ENCODE data around the gene CASK. TPM values are rescaled to one million over a fixed set of nuclear protein-coding genes. Genes with fewer than 3 reads are reported as not detected.

CASK gene
- total RNA-seq, 1 experiment from 2014 or later = 33.5 TPM

GRCh38 chrX:41932885-41933284 lies 9.5 kb upstream of the CASK start:
- BruUV-seq (replicated peaks) = no TSS peak
- POLR2A ChIA-PET (ENCODE audit: low non-redundant PET) = no interaction called here
- Histone ChIP-seq H3K4me3 (ENCODE audit: low read depth, low read length, poor library complexity, severe bottlenecking) (no peak overlapping the region), H3K9me3 (ENCODE audit: low read depth, low read length, poor library complexity, severe bottlenecking) (no peaks in the 10 kb centered on the region), H3K27ac (ENCODE audit: low read depth, low read length, poor library complexity, severe bottlenecking) (no peak overlapping the region), H3K27me3 (replicated peaks; ENCODE audit: insufficient read depth, low read depth, low read length, poor library complexity) (no peaks in the 10 kb centered on the region), H3K4me1 (ENCODE audit: insufficient read depth, low read length, poor library complexity, severe bottlenecking) (no peaks in the 10 kb centered on the region), H3K36me3 (ENCODE audit: insufficient read depth, low read length, poor library complexity, severe bottlenecking) (no peaks in the 10 kb centered on the region)
- no peak for TF ChIP-seq EZH2 (IDR thresholded peaks at IDR 0.05; ENCODE audit: borderline replicate concordance, low read depth, low read length, poor library complexity, severe bottlenecking)
- TF ChIP-seq CTCF (conservative IDR thresholded peaks at IDR 0.05; ENCODE audit: low read depth, low read length) = no peak
- CTCF ChIA-PET = no interaction called here
- intact Hi-C loops (cut with micrococcal nuclease; ENCODE audit: unreplicated experiment) = no loop called here
- DNase-seq (ENCODE audit: low spot score) = no peak

GRCh38 chrX:41931591-41931990 lies 8.2 kb upstream of the CASK start:
- Histone ChIP-seq H3K9me3 (ENCODE audit: low read depth, low read length, poor library complexity, severe bottlenecking) (no peaks in the 10 kb centered on the region), H3K4me1 (ENCODE audit: insufficient read depth, low read length, poor library complexity, severe bottlenecking) (no peaks in the 10 kb centered on the region), H3K36me3 (ENCODE audit: insufficient read depth, low read length, poor library complexity, severe bottlenecking) (no peaks in the 10 kb centered on the region), H3K27me3 (replicated peaks; ENCODE audit: insufficient read depth, low read depth, low read length, poor library complexity) (no peaks in the 10 kb centered on the region), H3K4me3 (ENCODE audit: low read depth, low read length, poor library complexity, severe bottlenecking) (no peak overlapping the region), H3K27ac (ENCODE audit: low read depth, low read length, poor library complexity, severe bottlenecking) (no peak overlapping the region)
- TF ChIP-seq EZH2 (IDR thresholded peaks at IDR 0.05; ENCODE audit: borderline replicate concordance, low read depth, low read length, poor library complexity, severe bottlenecking) (no peak), CTCF (conservative IDR thresholded peaks at IDR 0.05; ENCODE audit: low read depth, low read length) (no peak)
- CTCF ChIA-PET = no interaction called here
- DNase-seq (ENCODE audit: low spot score) = no peak
- intact Hi-C loops (cut with micrococcal nuclease; ENCODE audit: unreplicated experiment) = no loop called here
- BruUV-seq (replicated peaks) = no TSS peak
- POLR2A ChIA-PET (ENCODE audit: low non-redundant PET) = no interaction called here

DNA sequence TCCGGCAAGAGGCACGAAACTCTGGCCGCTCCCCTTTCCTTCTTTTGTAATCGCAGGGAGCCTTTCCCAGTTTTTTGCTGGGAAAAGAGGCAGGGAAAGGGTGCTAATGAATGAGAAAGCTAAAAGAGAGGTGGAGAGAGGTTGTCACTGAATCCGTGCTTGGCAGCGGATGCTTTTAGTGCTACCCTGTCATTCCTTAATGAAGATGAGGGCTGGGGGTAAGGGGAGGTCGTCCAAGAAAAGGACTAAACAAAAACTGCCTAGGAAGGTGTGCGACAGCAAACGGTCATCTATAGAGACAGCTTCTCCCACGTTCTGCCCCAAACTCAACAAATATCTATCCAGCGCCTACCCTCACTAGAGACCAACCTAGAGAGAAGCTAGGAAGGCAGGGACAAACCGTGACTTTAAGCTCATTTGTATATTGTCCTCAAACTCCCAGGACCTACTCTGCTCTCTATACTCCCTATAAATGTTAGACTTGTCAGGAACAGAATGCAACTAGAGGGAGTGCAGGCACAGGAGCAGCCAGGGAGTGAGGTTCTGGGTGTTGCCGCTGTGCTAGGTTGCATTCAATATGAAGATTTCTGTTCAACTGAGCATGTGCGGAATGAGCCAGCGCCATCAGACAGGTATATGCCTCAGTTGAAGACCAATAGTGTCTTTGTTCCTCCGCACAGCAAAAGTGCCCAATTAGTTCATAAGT lies 777 bp upstream of the CASK start:
- POLR2A ChIA-PET (ENCODE audit: low non-redundant PET) = no interaction called here
- DNase-seq (ENCODE audit: low spot score) = peak; percentile 28
- CTCF ChIA-PET = no interaction called here
- TF ChIP-seq EZH2 (IDR thresholded peaks at IDR 0.05; ENCODE audit: borderline replicate concordance, low read depth, low read length, poor library complexity, severe bottlenecking) (no peak), CTCF (conservative IDR thresholded peaks at IDR 0.05; ENCODE audit: low read depth, low read length) (no peak)
- Histone ChIP-seq H3K4me3 (ENCODE audit: low read depth, low read length, poor library complexity, severe bottlenecking) (peak overlapping the region; percentile 60), H3K9me3 (ENCODE audit: low read depth, low read length, poor library complexity, severe bottlenecking) (no peaks in the 10 kb centered on the region), H3K27me3 (replicated peaks; ENCODE audit: insufficient read depth, low read depth, low read length, poor library complexity) (peaks cover 8% of the 10 kb centered on the region), H3K36me3 (ENCODE audit: insufficient read depth, low read length, poor library complexity, severe bottlenecking) (no peaks in the 10 kb centered on the region), H3K4me1 (ENCODE audit: insufficient read depth, low read length, poor library complexity, severe bottlenecking) (peaks cover 6% of the 10 kb centered on the region), H3K27ac (ENCODE audit: low read depth, low read length, poor library complexity, severe bottlenecking) (no peak overlapping the region)
- intact Hi-C loops (cut with micrococcal nuclease; ENCODE audit: unreplicated experiment) = no loop called here
- no TSS peak for BruUV-seq (replicated peaks)

Data from A673 (cell line).